ENCODE data around the gene FLT4.

The FLT4 gene

GRCh38 chr5:180630426-180630825 lies 19.0 kb downstream of the FLT4 start:
- TF ChIP-seq REST (IDR thresholded peaks at IDR 0.05; ENCODE audit: low read depth) (no peak), YY1 (IDR thresholded peaks at IDR 0.05; ENCODE audit: low read depth) (no peak), TAF1 (IDR thresholded peaks at IDR 0.05; ENCODE audit: low read depth) (no peak), CREB1 (IDR thresholded peaks at IDR 0.05; ENCODE audit: low read depth) (no peak)

GRCh38 chr5:180629831-180630382 lies 19.5 kb downstream of the FLT4 start:
- TF ChIP-seq TEAD4 (IDR thresholded peaks at IDR 0.05) (no peak), REST (IDR thresholded peaks at IDR 0.05; ENCODE audit: low read depth) (no peak)

GRCh38 chr5:180628827-180629750 lies 20.3 kb downstream of the FLT4 start:
- no peak for TF ChIP-seq TEAD4 (IDR thresholded peaks at IDR 0.05)
- no peak for TF ChIP-seq EGR1 (IDR thresholded peaks at IDR 0.05)
- TF ChIP-seq FOXM1 (IDR thresholded peaks at IDR 0.05; ENCODE audit: borderline replicate concordance, low read depth) = no peak
- no peak for TF ChIP-seq NFIC (IDR thresholded peaks at IDR 0.05)
- TF ChIP-seq USF1 (IDR thresholded peaks at IDR 0.05) = no peak
- no peak for TF ChIP-seq MAX (IDR thresholded peaks at IDR 0.05)
- TF ChIP-seq RAD21 (IDR thresholded peaks at IDR 0.05; ENCODE audit: low read depth) = no peak
- TF ChIP-seq ZBTB7A (IDR thresholded peaks at IDR 0.05; ENCODE audit: low read depth) = no peak
- no peak for TF ChIP-seq YY1 (IDR thresholded peaks at IDR 0.05; ENCODE audit: low read depth)
- no peak for TF ChIP-seq EP300 (IDR thresholded peaks at IDR 0.05; ENCODE audit: borderline replicate concordance)
- TF ChIP-seq CEBPB (IDR thresholded peaks at IDR 0.05) = no peak

- TF ChIP-seq YY1 (IDR thresholded peaks at IDR 0.05; ENCODE audit: low read depth) = no peak
- TF ChIP-seq CEBPB (IDR thresholded peaks at IDR 0.05) = no peak
- no peak for TF ChIP-seq FOXM1 (IDR thresholded peaks at IDR 0.05; ENCODE audit: borderline replicate concordance, low read depth)
- TF ChIP-seq REST (IDR thresholded peaks at IDR 0.05; ENCODE audit: low read depth) = no peak
- TF ChIP-seq USF1 (IDR thresholded peaks at IDR 0.05) = no peak
- no peak for TF ChIP-seq NFIC (IDR thresholded peaks at IDR 0.05)
- TF ChIP-seq TAF1 (IDR thresholded peaks at IDR 0.05; ENCODE audit: low read depth) = no peak
- no peak for TF ChIP-seq MAX (IDR thresholded peaks at IDR 0.05)
- no peak for TF ChIP-seq TEAD4 (IDR thresholded peaks at IDR 0.05)
- TF ChIP-seq EP300 (IDR thresholded peaks at IDR 0.05; ENCODE audit: borderline replicate concordance) = no peak
- no peak for TF ChIP-seq CREB1 (IDR thresholded peaks at IDR 0.05; ENCODE audit: low read depth)
- TF ChIP-seq RAD21 (IDR thresholded peaks at IDR 0.05; ENCODE audit: low read depth) = no peak
- TF ChIP-seq EGR1 (IDR thresholded peaks at IDR 0.05) = no peak
These were observed 21.2 kb downstream of the FLT4 start for GRCh38 chr5:180628211-180628610.

All from Ishikawa (cell line).